ENCODE measurements around the gene LMBR1L.
A peak's percentile ranks its signal among the peaks of the same experiment; 100 is the strongest.

Gene LMBR1L

GRCh38 chr12:49110464-49111155 lies at the start of gene LMBR1L:
Gene LMBR1L (minus strand): TSS chr12:49110847. CDS start chr12:49110555, 292 bp downstream.
- peak; percentile 96 for TF ChIP-seq CTCF (IDR thresholded peaks at IDR 0.05)

DNA sequence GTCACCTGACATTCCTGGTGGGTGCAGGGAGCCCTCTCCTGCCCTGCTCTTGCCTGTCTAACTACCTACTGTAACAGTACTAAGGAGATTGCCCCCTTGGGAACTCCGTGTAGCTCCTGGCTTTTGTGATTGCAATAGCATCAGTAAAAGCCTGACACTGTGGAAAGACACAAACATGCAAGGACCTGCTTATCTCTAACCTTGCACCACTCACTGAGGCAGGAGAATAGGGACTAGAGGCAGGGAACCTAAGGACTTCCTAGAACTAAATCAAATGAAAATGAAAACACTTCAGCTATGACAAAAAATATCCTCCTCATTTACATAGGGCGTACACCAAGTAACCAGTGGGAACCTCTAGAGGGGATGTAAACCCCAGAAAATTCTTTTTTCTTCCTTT lies 49.8 kb upstream of the LMBR1L start:
- Histone ChIP-seq H3K27me3 (no peaks in the 10 kb centered on the region), H3K4me1 (ENCODE audit: control insufficient read depth in 1 of 2, insufficient read depth in 1 of 2, low read depth in 1 of 2, low read length in 1 of 2) (peaks cover 17 to 19% of the 10 kb centered on the region in 2 experiments), H3K4me3 (ENCODE audit: low read depth in 1 of 2, low read length in 1 of 2) (no peak overlapping the region), H3K27ac (no peak overlapping the region), H3K9me3 (no peaks in the 10 kb centered on the region), H3K36me3 (no peaks in the 10 kb centered on the region)
- no peak for TF ChIP-seq CTCF (IDR thresholded peaks at IDR 0.05)

More at GRCh38 chr12:49110464-49111155, at the start of gene LMBR1L:
- Histone ChIP-seq H3K27ac (peak within 1 kb of the TSS; percentile 94), H3K9me3 (no peaks in the 10 kb centered on the region), H3K4me1 (ENCODE audit: control insufficient read depth in 1 of 2, insufficient read depth in 1 of 2, low read depth in 1 of 2, low read length in 1 of 2) (peaks cover 21 to 22% of the 10 kb centered on the region in 2 experiments), H3K4me3 (ENCODE audit: low read depth in 1 of 2, low read length in 1 of 2) (peak within 1 kb of the TSS; percentile 89 to 99), H3K27me3 (no peaks in the 10 kb centered on the region), H3K36me3 (peaks cover 13% of the 10 kb centered on the region)

GRCh38 chr12:49154221-49154620 lies 43.6 kb upstream of the LMBR1L start:
- no peaks in the 10 kb centered on the region for H3K27me3 ChIP-seq
- H3K4me1 ChIP-seq (ENCODE audit: control insufficient read depth in 1 of 2, insufficient read depth in 1 of 2, low read depth in 1 of 2, low read length in 1 of 2), result no peaks in the 10 kb centered on the region
- H3K27ac ChIP-seq, result no peak overlapping the region
- no peak overlapping the region for H3K4me3 ChIP-seq (ENCODE audit: low read depth in 1 of 2, low read length in 1 of 2)
- no peaks in the 10 kb centered on the region for H3K36me3 ChIP-seq
- no peaks in the 10 kb centered on the region for H3K9me3 ChIP-seq
- no peak for TF ChIP-seq CTCF (IDR thresholded peaks at IDR 0.05)

DNA sequence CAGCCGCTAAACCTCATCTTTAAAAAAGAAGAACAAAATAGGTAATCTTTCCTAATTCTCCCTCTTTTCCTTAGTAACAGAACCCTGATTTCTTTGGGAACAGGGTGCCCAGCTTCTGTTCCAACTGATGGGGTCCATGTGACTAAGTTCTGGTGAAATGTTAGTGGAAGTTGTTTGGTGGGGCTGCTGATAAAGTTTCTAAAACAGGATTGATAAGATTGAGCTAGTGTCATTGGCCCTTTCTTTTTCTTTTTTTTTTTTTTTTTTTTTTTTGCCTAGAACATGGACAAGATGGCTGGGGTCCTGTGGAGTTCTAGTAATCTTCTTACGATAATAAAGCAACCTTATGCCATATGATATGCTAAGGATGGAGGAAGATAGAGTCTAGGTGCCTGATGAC lies 36.7 kb upstream of the LMBR1L start:
- TF ChIP-seq CTCF (IDR thresholded peaks at IDR 0.05), result no peak
- Histone ChIP-seq H3K27me3 (no peaks in the 10 kb centered on the region), H3K4me1 (ENCODE audit: control insufficient read depth in 1 of 2, insufficient read depth in 1 of 2, low read depth in 1 of 2, low read length in 1 of 2) (no peaks in the 10 kb centered on the region), H3K4me3 (ENCODE audit: low read depth in 1 of 2, low read length in 1 of 2) (no peak overlapping the region), H3K36me3 (no peaks in the 10 kb centered on the region), H3K9me3 (no peaks in the 10 kb centered on the region), H3K27ac (no peak overlapping the region)

- H3K36me3 ChIP-seq, result no peaks in the 10 kb centered on the region
- H3K9me3 ChIP-seq, result no peaks in the 10 kb centered on the region
- H3K4me1 ChIP-seq (ENCODE audit: control insufficient read depth in 1 of 2, insufficient read depth in 1 of 2, low read depth in 1 of 2, low read length in 1 of 2), result no peaks in the 10 kb centered on the region
- H3K27me3 ChIP-seq, result no peaks in the 10 kb centered on the region
- H3K4me3 ChIP-seq (ENCODE audit: low read depth in 1 of 2, low read length in 1 of 2), result no peak overlapping the region
- H3K27ac ChIP-seq, result no peak overlapping the region
- TF ChIP-seq CTCF (IDR thresholded peaks at IDR 0.05), result no peak
Observed at GRCh38 chr12:49146406-49146805, 35.8 kb upstream of the LMBR1L start.

Data from neutrophil (primary cell).